HG03175 (cell line): Measurements from ENCODE around the gene TEDDM1.
"Not testable (repeated sequence)": the region's sequence is repeated elsewhere in the genome, so short reads cannot be mapped to it uniquely, and the experiment has no call there.

Experiments
- ATAC-seq: cut with Tn5 transposase; IDR thresholded peaks from one replicate; pipeline ENCODE4 v1.9.1; 2021; ENCODE audit warnings: mild to moderate bottlenecking, moderate library complexity; ENCODE audit not compliant: unreplicated experiment

Gene TEDDM1

GRCh38 chr1:182400567-182400966 lies at the start of gene TEDDM1:
Gene TEDDM1 (minus strand): TSS chr1:182400667. CDS start chr1:182400485, 182 bp downstream.
- ATAC-seq = no peak

GRCh38 chr1:182450087-182450486 lies 49.6 kb upstream of the TEDDM1 start, which contains the start of gene RGSL1:
Gene RGSL1 (plus strand): TSS chr1:182450146. CDS start chr1:182450166, 20 bp downstream.
- ATAC-seq = no peak

- ATAC-seq = no peak
Measured at GRCh38 chr1:182447660-182448059, 47.2 kb upstream of the TEDDM1 start.

- not testable (repeated sequence) for ATAC-seq
Measured at GRCh38 chr1:182447124-182447523, 46.7 kb upstream of the TEDDM1 start.

GRCh38 chr1:182446033-182446669 lies 45.7 kb upstream of the TEDDM1 start:
- ATAC-seq = peak; percentile 60

GRCh38 chr1:182444497-182444896 lies 44.0 kb upstream of the TEDDM1 start:
- ATAC-seq = no peak

GRCh38 chr1:182442333-182442732 lies 41.9 kb upstream of the TEDDM1 start:
- no peak for ATAC-seq

- ATAC-seq = no peak
Measured at GRCh38 chr1:182441719-182442118, 41.3 kb upstream of the TEDDM1 start.

- ATAC-seq = no peak
Measured at GRCh38 chr1:182438326-182438725, 37.9 kb upstream of the TEDDM1 start.

- no peak for ATAC-seq
Measured at GRCh38 chr1:182433580-182433979, 33.1 kb upstream of the TEDDM1 start.

GRCh38 chr1:182431278-182431677 lies 30.8 kb upstream of the TEDDM1 start:
- ATAC-seq = no peak

- peak; percentile 35 for ATAC-seq
Measured at GRCh38 chr1:182430263-182431068, 30.0 kb upstream of the TEDDM1 start.

GRCh38 chr1:182428043-182428442 lies 27.6 kb upstream of the TEDDM1 start:
- peak; percentile 29 for ATAC-seq

- peak; percentile 69 for ATAC-seq
Measured at GRCh38 chr1:182426442-182427430, 26.3 kb upstream of the TEDDM1 start.

- ATAC-seq = no peak
Measured at GRCh38 chr1:182415789-182416188, 15.3 kb upstream of the TEDDM1 start.

- ATAC-seq = no peak
Measured at GRCh38 chr1:182413969-182414368, 13.5 kb upstream of the TEDDM1 start.

- ATAC-seq = no peak
Measured at GRCh38 chr1:182413486-182413885, 13.0 kb upstream of the TEDDM1 start.

- no peak for ATAC-seq
Measured at GRCh38 chr1:182410620-182411273, 10.3 kb upstream of the TEDDM1 start.

- no peak for ATAC-seq
Measured at GRCh38 chr1:182410138-182410537, 9.7 kb upstream of the TEDDM1 start.

GRCh38 chr1:182408435-182409075 lies 8.1 kb upstream of the TEDDM1 start:
- no peak for ATAC-seq
